ENCODE results near the gene CCDC9.
"Not testable (repeated sequence)": the region's sequence is repeated elsewhere in the genome, so short reads cannot be mapped to it uniquely, and the experiment has no call there.

The CCDC9 gene

GRCh38 chr19:47232422-47233211 lies 23.7 kb upstream of the CCDC9 start:
- no peak for DNase-seq

DNA sequence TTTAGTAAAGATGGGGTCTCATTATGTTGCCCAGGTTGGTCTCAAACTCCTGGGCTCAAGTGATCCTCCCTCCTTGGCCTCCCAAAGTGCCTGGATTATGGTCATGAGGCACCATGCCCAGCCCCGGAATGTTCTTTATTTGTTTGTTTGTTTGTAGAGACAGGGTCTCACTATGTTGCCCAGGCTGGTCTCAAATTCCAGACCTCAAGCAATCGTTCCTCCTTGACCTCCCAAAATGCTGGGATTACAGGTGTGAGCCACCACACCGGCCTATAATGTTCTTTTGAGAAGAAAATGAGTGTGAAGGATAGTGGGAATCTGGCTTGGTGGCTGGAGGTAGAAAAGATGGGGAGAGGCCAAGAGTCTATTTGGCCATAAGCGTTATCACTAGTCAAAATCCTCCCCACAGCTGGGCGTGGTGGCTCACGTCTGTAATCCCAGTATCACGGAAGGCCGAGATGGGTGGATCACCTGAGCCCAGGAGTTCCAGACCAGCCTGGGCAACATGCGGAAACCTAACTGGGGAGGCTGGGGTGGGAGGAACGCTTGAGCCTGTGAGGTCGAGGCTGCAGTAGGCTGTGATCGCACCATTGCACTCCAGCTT lies 20.2 kb upstream of the CCDC9 start:
- no peak for DNase-seq

DNA sequence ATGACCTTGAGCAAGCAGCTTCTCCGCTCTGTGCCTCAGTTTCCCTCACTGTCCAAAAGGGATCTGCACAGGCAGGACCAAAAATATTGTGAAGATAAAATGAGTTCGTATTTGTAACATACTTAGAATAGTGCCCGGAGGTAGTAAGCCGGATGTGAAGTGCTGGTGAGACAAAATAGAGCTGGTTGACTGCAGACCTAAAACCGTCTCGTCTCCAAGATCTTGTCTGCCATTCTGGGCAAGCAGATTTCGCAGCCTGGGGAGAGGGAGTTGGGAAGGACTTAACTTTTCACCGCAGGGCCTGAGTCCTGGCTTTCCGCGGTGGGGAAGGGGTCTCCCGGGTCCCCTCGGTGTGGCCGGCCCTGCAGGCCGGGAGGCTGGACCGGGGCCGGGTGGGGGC lies 17.2 kb upstream of the CCDC9 start:
- DNase-seq = no peak

- DNase-seq = peak; percentile 78
Observed at GRCh38 chr19:47239610-47240296, 16.6 kb upstream of the CCDC9 start.

- no peak for DNase-seq
Observed at GRCh38 chr19:47240556-47240955, 15.8 kb upstream of the CCDC9 start.

DNA sequence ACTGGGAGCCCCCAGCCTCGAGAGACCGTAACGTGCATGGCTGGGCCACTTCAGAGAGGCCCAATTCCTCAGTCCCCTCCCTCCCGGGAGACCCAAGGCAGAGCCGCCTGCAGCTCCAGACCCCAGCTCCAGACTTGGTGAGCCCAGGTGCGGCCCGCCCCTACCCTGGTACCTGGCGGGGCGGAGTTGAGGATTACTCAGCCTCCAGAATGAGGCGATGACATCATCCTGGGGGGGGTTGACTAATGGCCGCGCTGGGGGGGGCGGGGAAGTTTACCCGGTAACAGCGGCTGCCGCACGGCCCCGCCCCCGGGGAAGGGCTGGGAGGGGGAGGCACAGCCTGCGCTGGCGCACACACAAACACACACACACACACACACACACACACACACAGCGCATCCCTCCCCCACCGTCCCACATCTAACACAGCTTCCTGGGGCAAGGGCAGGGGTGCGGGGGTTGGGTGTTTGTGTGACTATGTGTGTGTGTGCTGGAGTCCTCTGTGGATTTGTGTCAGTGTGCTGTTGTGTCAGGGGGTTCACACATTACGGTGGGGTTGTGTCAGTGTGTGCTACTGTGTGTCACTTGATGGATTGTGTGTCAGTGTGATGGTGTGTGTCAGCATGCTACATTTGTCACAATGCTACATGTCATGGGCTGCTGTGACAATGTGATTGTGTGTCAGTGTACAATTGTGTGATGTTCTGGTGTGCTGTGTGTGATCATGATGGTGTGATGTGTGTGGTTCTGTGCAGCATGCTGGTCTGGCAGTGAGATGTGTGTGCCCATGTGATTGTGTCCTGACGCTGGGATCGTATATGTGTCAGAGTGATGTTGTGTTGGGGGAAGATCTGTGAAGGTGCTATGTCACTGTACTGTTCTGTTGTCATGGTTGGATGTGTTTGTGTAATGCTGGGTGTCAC lies 15.1 kb upstream of the CCDC9 start:
- DNase-seq = no peak

DNA sequence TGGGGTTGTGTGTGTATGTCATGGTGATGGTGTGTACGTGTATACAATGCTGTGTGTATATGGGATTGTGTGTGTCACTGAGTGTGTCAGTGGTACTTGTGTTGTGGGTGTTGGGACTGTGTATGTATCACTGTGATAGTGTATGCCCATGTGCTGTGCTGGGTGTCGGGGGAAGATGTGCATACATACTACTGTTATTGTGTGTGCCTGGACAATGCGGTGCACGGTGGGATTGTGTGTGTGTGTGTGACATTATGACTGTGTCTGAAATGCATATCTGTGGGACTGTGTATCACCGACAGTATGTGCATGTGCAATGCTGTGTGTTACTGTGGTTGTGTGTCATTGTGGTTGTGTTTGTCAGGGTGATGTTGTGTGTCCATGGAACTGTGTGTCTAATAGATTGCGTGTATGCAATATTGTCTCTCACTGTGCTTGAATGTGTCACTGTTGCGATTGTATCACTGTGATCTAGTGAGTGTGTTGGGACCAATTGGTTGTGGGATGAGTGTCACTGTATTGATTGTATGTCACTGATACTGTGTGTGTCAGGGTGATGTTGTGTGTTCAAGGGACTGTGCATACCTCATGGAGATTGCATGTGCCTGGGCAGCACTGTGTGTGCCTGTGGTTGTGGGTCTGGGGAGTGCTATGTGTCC lies 14.3 kb upstream of the CCDC9 start:
- no peak for DNase-seq

DNA sequence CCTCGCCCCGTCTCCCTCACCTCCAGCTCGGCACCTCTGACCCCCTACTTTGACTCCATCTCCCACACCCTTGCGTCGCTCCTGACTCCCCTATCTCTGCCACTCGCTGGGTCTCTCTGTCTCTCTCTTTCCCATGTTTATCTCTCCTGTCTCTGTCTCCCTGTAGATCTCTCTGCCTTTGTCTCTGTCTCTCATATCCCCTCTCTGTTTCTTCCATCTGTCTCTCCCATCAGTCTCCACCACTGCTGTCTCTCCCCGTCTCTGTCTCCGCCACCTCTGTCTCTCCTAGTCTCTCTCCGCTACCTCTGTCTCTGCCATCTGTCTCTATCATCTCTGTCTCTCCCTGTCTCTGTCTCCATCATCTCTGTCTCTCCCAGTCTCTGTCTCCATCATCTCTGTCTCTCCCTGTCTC lies 13.0 kb upstream of the CCDC9 start:
- DNase-seq = no peak

- peak; percentile 43 for DNase-seq
Observed at GRCh38 chr19:47243776-47244547, 12.4 kb upstream of the CCDC9 start.

- peak; percentile 40 for DNase-seq
Observed at GRCh38 chr19:47247308-47247990, 8.9 kb upstream of the CCDC9 start.

- not testable (repeated sequence) for DNase-seq
Observed at GRCh38 chr19:47253016-47253415, 3.3 kb upstream of the CCDC9 start.

DNA sequence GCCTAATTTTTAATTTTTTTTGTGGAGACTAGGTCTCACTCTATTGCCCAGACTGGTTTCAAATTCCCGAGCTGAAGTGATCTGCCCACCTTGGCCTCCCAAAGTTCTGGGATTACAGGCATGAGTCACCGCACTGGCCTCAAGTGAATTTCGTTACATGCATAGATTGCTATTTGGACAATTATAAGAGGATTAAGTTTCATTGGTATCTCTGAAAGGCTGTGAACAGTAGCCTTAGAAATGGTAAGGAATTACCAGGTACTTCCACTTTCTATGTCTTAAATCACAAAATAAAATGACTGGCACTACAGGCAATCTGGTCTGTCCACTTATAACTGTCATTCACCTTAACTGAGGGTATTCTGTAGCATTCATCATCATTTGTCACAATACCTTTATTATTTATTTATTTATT lies 2.9 kb upstream of the CCDC9 start:
- DNase-seq = no peak

DNA sequence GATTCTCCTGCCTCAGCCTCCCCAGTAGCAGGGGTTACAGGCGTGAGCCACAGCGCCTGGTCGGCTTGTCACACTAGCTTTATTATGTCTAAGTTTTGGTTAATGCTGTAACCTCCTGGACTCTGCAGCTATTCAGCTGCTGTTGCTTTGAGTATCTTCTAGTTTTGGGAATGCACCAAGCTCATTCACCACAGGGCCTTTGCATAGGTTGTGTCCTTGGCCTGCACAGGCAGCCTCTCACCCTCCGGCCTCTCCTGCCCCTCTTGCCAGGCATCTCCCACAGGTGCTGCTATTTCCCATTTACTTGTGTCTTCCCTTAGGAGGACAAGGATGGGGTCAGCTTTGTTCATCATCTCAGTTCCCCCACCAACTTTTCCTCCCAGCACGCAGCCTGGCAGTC lies 2.4 kb upstream of the CCDC9 start:
- DNase-seq = no peak

- peak; percentile 93 for DNase-seq
Observed at GRCh38 chr19:47256693-47257410, 527 bp downstream of the CCDC9 start.

DNA sequence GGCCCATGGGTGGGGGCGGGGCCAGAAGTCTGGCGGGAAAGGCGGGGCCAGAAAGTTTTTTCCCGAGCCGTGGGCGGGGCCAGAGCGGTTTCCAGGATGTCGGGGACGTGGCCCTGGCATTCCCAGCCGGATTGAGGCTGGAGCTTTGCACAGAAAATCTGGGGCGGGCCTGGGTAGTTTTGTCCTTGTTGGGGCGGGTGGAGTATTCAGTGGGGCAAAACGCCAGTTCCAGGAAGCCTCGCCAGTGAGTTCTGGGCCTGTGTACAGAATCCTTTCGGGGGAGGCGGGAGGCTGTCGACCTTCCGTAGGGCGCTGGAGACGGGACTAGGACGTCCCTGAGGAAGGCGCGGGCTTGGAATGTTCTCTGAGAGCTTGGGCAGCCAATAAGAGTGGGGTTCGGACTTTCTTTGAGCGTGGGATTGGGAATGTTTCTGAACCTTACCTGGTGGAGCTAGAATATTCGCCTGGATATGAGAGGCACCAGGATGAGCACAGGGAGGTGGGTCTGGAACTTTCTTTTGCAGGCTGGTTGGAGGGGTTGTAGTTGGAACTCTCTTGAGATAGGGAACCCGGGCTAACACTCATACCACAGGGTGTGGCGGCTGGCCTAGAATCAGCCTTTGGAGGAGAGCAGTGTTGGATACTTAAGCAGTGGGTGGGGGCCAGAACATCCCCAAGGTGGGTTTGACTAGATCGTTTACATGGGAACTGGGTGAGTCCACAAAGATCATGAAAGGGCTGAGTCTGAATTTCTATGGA lies 1.3 kb downstream of the CCDC9 start:
- DNase-seq = no peak

- DNase-seq = no peak
Observed at GRCh38 chr19:47258434-47258833, 2.1 kb downstream of the CCDC9 start.

DNA sequence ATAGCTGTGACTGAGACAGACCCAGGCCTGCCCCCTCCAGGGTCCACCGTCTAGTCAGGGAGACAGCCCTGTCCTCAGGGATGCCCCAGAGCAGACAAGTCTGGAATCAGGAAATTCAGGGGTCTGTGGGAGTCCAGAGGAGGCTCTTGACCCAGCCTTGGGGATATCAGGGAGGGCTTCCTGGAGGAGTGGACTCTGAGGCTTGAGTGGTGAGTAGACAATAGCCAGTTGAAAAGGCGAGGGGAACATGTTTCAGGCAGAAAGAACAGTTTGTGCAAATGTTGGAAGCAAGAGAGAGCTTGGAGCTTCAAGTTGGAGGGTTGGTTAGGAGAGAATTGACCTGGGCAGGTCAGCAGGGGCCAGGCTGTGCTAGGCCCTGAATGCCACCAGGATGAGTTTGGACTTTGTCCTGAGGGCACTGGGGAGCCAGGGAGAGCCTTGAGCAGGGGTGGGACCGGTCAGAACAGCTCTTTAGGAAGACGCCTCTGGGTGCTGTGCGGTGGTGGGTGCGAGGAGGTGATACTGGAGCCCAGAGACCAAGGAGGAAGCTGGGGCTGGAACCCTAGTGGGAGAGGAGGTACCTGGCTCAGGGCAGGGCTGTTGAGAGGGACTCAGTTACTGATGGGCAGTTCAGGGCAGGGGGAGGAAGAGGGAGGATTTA lies 2.7 kb downstream of the CCDC9 start:
- DNase-seq = no peak

DNA sequence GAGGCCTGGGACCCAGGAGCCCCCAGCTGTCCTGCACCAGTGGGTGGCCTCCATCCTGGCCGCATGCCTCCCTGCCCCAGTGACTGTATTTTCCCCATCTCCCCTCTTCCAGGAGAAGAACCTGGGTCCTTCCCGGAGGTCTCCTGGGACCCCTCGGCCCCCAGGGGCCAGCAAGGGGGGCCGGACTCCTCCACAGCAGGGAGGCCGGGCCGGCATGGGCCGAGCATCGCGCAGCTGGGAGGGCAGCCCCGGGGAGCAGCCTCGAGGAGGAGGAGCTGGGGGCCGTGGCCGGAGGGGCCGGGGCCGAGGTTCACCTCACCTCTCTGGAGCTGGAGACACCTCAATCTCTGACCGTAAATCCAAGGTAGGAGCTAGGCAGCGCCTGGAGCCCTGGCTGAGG lies 4.2 kb downstream of the CCDC9 start:
- no peak for DNase-seq

Measured in NCI-H1092 treated with DMSO at 0.1 percent for 48 hours (cell line).